HepG2 (cell line): ENCODE results near the gene NCS1. TPM values are rescaled to one million over a fixed set of nuclear protein-coding genes. Genes with fewer than 3 reads are reported as not detected.

Source experiments
- CREB1 ChIP-seq, 2 experiments: fragments of 450-650 bp in 1 of 2; IDR thresholded peaks; 2 replicates each; pipeline ENCODE4 v1.6.1; 2016 to 2017; ENCODE audit warnings: control low read depth in 1 of 2, mild to moderate bottlenecking in 1 of 2, missing compliant biosample characterization in 1 of 2, missing genetic modification characterization in 1 of 2
- FOXA1 ChIP-seq, 2 experiments: fragments of 450-650 bp in 1 of 2; sonication (generic) in 1 of 2; formaldehyde crosslinking in 1 of 2; IDR thresholded peaks; 2 replicates each; pipeline versions ENCODE4 v1.4.0 to v1.6.1; 2016 to 2020; ENCODE audit warnings: missing genetic modification reagents in 1 of 2
- HNF4G ChIP-seq, 2 experiments: sonication (generic) in 1 of 2; formaldehyde crosslinking in 1 of 2; IDR thresholded peaks; 2 replicates each; pipeline versions ENCODE4 v1.4.0 to v1.6.1; 2011 to 2020; ENCODE audit warnings: borderline replicate concordance in 2 of 2, low read depth in 2 of 2, mild to moderate bottlenecking in 2 of 2, low read length in 1 of 2, missing genetic modification reagents in 1 of 2, moderate library complexity in 1 of 2
- PBX2 ChIP-seq: IDR thresholded peaks from 2 replicates; pipeline ENCODE4 v1.6.1; 2016; ENCODE audit warnings: control low read depth
- PCBP1 ChIP-seq: fragments of 200-400 bp; formaldehyde crosslinking; IDR thresholded peaks from 2 replicates; pipeline ENCODE4 v1.6.1; 2017; ENCODE audit warnings: mild to moderate bottlenecking, low read depth, low read length, borderline replicate concordance
- PHF8 ChIP-seq: sonication (generic); formaldehyde crosslinking; IDR thresholded peaks from 2 replicates; pipeline ENCODE4 v1.5.0; 2020; ENCODE audit warnings: missing genetic modification reagents
- PRDM10 ChIP-seq: sonication (generic); formaldehyde crosslinking; IDR thresholded peaks from 2 replicates; pipeline ENCODE4 v1.4.0; 2020; ENCODE audit warnings: low read depth, missing genetic modification reagents
- ZFP36 ChIP-seq: fragments of 150-350 bp; IDR thresholded peaks from 2 replicates; pipeline ENCODE4 v1.6.1; 2018; ENCODE audit warnings: borderline replicate concordance, low read length, low read depth; ENCODE audit not compliant: partially characterized antibody
- ZIK1 ChIP-seq: sonication (generic); formaldehyde crosslinking; IDR thresholded peaks from 2 replicates; pipeline ENCODE4 v1.5.0; 2020; ENCODE audit warnings: mild to moderate bottlenecking, low read depth, missing genetic modification reagents, borderline replicate concordance
- ZNF292 ChIP-seq: sonication (generic); formaldehyde crosslinking; IDR thresholded peaks from 2 replicates; pipeline ENCODE4 v1.8.1; 2022; ENCODE audit warnings: mild to moderate bottlenecking, low read depth, missing genetic modification reagents, borderline replicate concordance
- ZNF317 ChIP-seq: sonication (generic); formaldehyde crosslinking; IDR thresholded peaks from 2 replicates; pipeline ENCODE4 v1.5.0; 2020; ENCODE audit warnings: mild to moderate bottlenecking, missing genetic modification reagents
- ZNF501 ChIP-seq: sonication (generic); formaldehyde crosslinking; IDR thresholded peaks from 2 replicates; pipeline ENCODE4 v1.5.1; 2020; ENCODE audit warnings: mild to moderate bottlenecking, moderate library complexity, missing genetic modification reagents
- ZNF546 ChIP-seq: sonication (generic); formaldehyde crosslinking; conservative IDR thresholded peaks from 2 replicates; pipeline ENCODE4 v1.8.1; 2023; ENCODE audit warnings: mild to moderate bottlenecking, missing genetic modification reagents
- ZNF567 ChIP-seq: sonication (generic); formaldehyde crosslinking; IDR thresholded peaks from 2 replicates; pipeline ENCODE4 v1.8.1; 2023; ENCODE audit warnings: mild to moderate bottlenecking, missing genetic modification reagents, borderline replicate concordance
- ZNF605 ChIP-seq: sonication (generic); formaldehyde crosslinking; IDR thresholded peaks from 2 replicates; pipeline ENCODE4 v1.8.0; 2022; ENCODE audit warnings: mild to moderate bottlenecking, missing genetic modification reagents
- ZNF619 ChIP-seq: sonication (generic); formaldehyde crosslinking; IDR thresholded peaks from 2 replicates; pipeline ENCODE4 v1.4.0; 2020; ENCODE audit warnings: mild to moderate bottlenecking, missing genetic modification reagents
- ZNF704 ChIP-seq: sonication (generic); formaldehyde crosslinking; IDR thresholded peaks from 2 replicates; pipeline ENCODE4 v1.8.1; 2023; ENCODE audit warnings: mild to moderate bottlenecking, inconsistent platforms, moderate library complexity, missing genetic modification reagents, borderline replicate concordance
- polyA plus RNA-seq, 8 experiments: library from polyadenylated mRNA; depleted of rRNA in 3 of 8; stranded (reverse) in 7 of 8; unstranded in 1 of 8; fragments of >200 nt; fragmentation: Illumina TruSeq in 4 of 8; extraction: Trizol in 4 of 8; gene quantifications; 2 replicates each; pipeline versions ENCODE4 v1.2.1 to v1.2.3, GENCODE V29; 2011 to 2016; ENCODE audit warnings: low read depth in 4 of 8, missing spikeins in 1 of 8, mixed read lengths in 1 of 8; ENCODE audit not compliant: insufficient read depth in 1 of 8
- total RNA-seq, 5 experiments: library from RNA; depleted of rRNA; stranded (reverse); fragments of >200 nt; fragmentation: Illumina TruSeq; extraction: Trizol; gene quantifications; 2 replicates each; pipeline ENCODE4 v1.2.3, GENCODE V29; 2016; ENCODE audit warnings: low read depth in 1 of 5
- TF ChIP-seq, protein P1 (sequence below): sonication (generic); formaldehyde crosslinking; IDR thresholded peaks from 2 replicates; pipeline ENCODE4 v1.5.0; 2020; ENCODE audit warnings: mild to moderate bottlenecking, missing genetic modification reagents

NCS1 gene
- total and polyA plus RNA-seq, 2 of the 13 experiments (the other 11 are each of a cell fraction or from before 2014, with no cell fraction given), result 4.7 to 6.1 TPM

DNA sequence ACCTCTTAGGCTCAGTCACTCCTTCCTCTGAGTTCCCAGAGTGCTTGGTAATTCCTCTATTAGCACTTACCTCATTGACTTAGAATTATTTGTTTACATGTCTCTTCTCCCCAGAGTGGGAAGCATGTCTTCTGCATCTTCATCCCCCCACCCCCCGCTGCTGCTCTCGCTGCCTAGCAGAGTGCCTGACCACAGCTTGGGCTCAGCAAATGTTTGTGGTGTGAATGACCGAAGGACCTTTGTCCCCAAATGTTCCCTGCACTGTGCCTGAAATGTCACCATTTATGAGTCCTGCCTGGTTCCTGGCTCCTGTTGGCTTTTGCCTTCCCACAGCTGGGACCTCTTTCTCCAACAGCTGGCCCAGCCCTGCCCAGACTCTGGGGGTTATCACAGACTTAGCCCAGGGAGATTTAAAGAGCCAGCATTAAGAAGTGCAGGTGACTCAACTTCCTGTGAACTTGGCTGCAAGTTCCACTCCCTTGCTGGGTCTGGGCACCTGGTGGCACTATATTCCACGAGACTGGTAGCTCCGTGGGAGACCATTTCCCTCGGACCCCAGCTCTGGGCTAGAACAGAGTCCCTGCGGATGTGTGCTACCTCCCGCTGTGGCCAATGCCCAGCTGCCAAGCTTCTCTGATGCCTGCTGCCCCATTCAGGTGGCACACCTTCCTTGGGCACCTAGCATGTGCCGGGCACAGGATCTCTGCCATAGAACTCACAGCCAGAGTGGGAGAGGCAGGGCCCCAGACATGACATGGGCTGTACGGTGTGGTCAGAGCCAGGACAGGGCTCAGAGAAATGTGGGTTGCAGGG is 91.6 kb downstream of the NCS1 start (continued):
- TF ChIP-seq PRDM10, result no peak
- TF ChIP-seq PCBP1, result no peak
- no peak for TF ChIP-seq CREB1 (IDR thresholded peaks at IDR 0.05)
- TF ChIP-seq CREB1 (CRISPR knock-in tag; IDR thresholded peaks at IDR 0.05), result no peak
- no peak for TF ChIP-seq ZNF546
- no peak for TF ChIP-seq ZNF605
- TF ChIP-seq ZNF317 (CRISPR knock-in tag), result no peak
- no peak for TF ChIP-seq PHF8 (CRISPR knock-in tag)
- no peak for TF ChIP-seq ZIK1 (CRISPR knock-in tag)
- no peak for TF ChIP-seq FOXA1 (IDR thresholded peaks at IDR 0.05)
- TF ChIP-seq FOXA1 (CRISPR knock-in tag; IDR thresholded peaks at IDR 0.05), result no peak
- TF ChIP-seq ZNF704 (CRISPR knock-in tag), result no peak
- TF ChIP-seq ZNF292 (CRISPR knock-in tag), result no peak
- TF ChIP-seq, protein P1, sequence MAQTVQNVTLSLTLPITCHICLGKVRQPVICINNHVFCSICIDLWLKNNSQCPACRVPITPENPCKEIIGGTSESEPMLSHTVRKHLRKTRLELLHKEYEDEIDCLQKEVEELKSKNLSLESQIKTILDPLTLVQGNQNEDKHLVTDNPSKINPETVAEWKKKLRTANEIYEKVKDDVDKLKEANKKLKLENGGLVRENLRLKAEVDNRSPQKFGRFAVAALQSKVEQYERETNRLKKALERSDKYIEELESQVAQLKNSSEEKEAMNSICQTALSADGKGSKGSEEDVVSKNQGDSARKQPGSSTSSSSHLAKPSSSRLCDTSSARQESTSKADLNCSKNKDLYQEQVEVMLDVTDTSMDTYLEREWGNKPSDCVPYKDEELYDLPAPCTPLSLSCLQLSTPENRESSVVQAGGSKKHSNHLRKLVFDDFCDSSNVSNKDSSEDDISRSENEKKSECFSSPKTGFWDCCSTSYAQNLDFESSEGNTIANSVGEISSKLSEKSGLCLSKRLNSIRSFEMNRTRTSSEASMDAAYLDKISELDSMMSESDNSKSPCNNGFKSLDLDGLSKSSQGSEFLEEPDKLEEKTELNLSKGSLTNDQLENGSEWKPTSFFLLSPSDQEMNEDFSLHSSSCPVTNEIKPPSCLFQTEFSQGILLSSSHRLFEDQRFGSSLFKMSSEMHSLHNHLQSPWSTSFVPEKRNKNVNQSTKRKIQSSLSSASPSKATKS (CRISPR knock-in tag), result no peak
- TF ChIP-seq ZNF567, result no peak
- peak; percentile 65; the same call in 1 of the 2 replicates for TF ChIP-seq HNF4G (IDR thresholded peaks at IDR 0.05; ENCODE audit: borderline replicate concordance, low read depth, low read length)
- no peak for TF ChIP-seq HNF4G (CRISPR knock-in tag; IDR thresholded peaks at IDR 0.05; ENCODE audit: borderline replicate concordance, low read depth)
- TF ChIP-seq ZFP36, result no peak
- no peak for TF ChIP-seq ZNF501 (CRISPR knock-in tag)
- no peak for TF ChIP-seq ZNF619 (CRISPR knock-in tag)
- no peak for TF ChIP-seq PBX2 (CRISPR knock-in tag)
